GM10248 (cell line): Measurements from ENCODE around the gene DPH5.
"Not testable (repeated sequence)": the region's sequence is repeated elsewhere in the genome, so short reads cannot be mapped to it uniquely, and the experiment has no call there.

Source experiments
- CTCF ChIA-PET: fragments of 300-600 bp; sonication (Branson Sonifier 250); formaldehyde crosslinking; extraction: SDS; loops from one replicate; lab custom pipeline; 2021; ENCODE audit warnings: antibody characterized with exemption; lab: Yijun Ruan, JAX
- POLR2A ChIA-PET: fragments of 350-650 bp; sonication (Branson Sonifier 250); formaldehyde crosslinking; extraction: SDS; loops from one replicate; lab custom pipeline; 2020; ENCODE audit warnings: antibody characterized with exemption; lab: Yijun Ruan, JAX
- DNase-seq: peaks from one replicate; pipeline ENCODE4 v3.0.0; 2012; ENCODE audit errors: extremely low spot score
- TF ChIP-seq, protein P1 (sequence below): IDR thresholded peaks from 2 replicates; pipeline ENCODE4 v1.5.1; 2012; ENCODE audit warnings: mild to moderate bottlenecking, low read depth; ENCODE audit errors: extremely low read depth, missing control alignments, control extremely low read depth

DPH5 gene, protein sequence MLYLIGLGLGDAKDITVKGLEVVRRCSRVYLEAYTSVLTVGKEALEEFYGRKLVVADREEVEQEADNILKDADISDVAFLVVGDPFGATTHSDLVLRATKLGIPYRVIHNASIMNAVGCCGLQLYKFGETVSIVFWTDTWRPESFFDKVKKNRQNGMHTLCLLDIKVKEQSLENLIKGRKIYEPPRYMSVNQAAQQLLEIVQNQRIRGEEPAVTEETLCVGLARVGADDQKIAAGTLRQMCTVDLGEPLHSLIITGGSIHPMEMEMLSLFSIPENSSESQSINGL

DNA sequence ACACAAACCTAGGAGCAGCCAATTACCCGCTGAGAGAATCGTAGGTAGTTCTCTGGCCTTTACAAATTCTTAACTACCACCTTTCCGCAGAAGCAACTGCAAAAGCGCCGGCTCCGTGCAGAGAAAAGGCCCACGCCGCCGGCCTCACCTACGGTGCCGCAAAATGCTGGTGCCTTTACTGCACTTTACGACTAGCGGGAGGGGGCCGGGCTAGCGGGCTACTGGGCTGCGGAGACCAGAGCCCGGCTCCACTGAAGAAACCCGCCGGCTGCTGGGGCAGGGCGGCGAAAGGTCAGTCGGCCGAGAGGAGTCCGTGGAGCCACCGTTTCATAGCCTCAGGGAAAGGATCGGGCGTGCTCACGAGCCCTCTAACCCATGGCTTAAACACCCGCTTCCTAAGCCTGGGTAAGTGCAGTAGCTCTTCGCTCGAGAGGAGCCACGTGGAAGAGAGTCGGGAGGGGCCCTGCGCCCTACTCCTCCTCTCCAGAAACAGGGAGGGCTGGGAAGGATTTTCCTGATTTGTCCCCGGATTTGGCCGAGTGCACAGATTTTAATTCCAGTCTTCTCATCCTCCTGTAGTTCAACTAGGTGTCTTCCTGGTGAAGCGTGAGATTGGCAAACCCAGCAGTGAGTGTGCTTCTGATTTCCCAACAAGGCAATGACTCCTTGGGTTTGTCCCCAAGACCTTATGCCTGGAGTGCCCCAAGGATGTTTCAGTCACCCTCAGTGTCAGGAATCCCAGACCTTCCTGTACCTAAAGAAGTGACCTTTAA is at the start of gene DPH5:
Gene DPH5, minus strand, starts transcription at position 128 of the 773 bp plus-strand sequence. CDS start 341 bp downstream, outside the sequence.
- POLR2A ChIA-PET = interaction anchor here (0.6 kb wide), 1 partner anchor 209 kb away, joined by 5 read pairs; no protein-coding TSS in a partner anchor
- DNase-seq = peak; percentile 84
- CTCF ChIA-PET = interaction anchor here (1.1 to 3.6 kb wide), 4 partner anchors 12 to 212 kb away, joined by 3 to 10 read pairs (median 4); no protein-coding TSS in a partner anchor

DNA sequence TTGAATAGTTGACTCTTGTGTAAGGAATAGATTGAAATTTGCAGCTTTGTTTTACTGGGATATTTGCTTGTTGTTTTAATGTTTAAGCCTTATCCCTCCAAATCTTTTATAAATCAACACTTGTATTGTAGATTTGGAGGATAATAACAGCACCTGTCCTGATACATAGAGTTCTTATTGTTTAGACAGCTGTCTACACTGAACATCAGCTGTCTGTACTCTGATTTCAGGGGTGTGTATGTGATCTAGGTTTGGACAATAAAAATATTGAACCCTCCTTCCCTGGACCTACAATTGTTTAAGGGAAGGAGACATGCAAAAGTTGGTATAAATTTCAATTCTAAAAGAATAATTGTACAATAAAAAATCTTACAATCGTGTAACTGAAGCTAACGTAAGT is 48.3 kb upstream of the DPH5 start:
- TF ChIP-seq, protein P1, sequence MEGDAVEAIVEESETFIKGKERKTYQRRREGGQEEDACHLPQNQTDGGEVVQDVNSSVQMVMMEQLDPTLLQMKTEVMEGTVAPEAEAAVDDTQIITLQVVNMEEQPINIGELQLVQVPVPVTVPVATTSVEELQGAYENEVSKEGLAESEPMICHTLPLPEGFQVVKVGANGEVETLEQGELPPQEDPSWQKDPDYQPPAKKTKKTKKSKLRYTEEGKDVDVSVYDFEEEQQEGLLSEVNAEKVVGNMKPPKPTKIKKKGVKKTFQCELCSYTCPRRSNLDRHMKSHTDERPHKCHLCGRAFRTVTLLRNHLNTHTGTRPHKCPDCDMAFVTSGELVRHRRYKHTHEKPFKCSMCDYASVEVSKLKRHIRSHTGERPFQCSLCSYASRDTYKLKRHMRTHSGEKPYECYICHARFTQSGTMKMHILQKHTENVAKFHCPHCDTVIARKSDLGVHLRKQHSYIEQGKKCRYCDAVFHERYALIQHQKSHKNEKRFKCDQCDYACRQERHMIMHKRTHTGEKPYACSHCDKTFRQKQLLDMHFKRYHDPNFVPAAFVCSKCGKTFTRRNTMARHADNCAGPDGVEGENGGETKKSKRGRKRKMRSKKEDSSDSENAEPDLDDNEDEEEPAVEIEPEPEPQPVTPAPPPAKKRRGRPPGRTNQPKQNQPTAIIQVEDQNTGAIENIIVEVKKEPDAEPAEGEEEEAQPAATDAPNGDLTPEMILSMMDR = no peak
- CTCF ChIA-PET = interaction anchor here (1.0 to 1.6 kb wide), 6 partner anchors 9 to 215 kb away, joined by 3 to 5 read pairs (median 3); no protein-coding TSS in a partner anchor
- POLR2A ChIA-PET = no interaction called here
- DNase-seq = no peak

More for the DNA sequence above, at the start of gene DPH5:
- TF ChIP-seq, protein P1 = no peak

GRCh38 chr1:101071470-101071891 is 45.9 kb upstream of the DPH5 start:
- CTCF ChIA-PET = interaction anchor here (0.9 to 1.1 kb wide), 2 partner anchors 8 to 67 kb away, joined by 3 to 4 read pairs; no protein-coding TSS in a partner anchor
- no peak for DNase-seq
- POLR2A ChIA-PET = no interaction called here
- TF ChIP-seq, protein P1 = no peak

- DNase-seq = no peak
- TF ChIP-seq, protein P1 = no peak
- CTCF ChIA-PET = no interaction called here
- POLR2A ChIA-PET = no interaction called here
These were observed 43.6 kb upstream of the DPH5 start for GRCh38 chr1:101069158-101069557.

DNA sequence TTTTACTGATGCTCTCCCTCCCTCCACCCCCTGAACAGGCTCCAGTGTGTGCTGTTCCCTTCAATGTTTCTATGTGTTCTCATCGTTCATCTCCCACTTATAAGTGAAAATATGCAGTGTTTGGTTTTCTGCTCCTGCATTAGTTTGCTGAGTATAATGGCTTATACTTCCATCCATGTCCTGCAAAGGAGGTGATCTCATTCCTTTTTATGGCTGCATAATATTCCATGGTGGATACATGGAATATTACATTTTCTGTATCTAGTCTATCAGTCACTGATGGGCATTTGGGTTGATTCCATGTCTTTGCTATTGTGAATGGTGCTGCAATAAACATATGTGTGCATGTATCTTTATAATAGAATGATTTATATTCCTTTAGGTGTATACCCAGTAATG is 41.4 kb upstream of the DPH5 start:
- POLR2A ChIA-PET, CTCF ChIA-PET: not testable (repeated sequence)

DNA sequence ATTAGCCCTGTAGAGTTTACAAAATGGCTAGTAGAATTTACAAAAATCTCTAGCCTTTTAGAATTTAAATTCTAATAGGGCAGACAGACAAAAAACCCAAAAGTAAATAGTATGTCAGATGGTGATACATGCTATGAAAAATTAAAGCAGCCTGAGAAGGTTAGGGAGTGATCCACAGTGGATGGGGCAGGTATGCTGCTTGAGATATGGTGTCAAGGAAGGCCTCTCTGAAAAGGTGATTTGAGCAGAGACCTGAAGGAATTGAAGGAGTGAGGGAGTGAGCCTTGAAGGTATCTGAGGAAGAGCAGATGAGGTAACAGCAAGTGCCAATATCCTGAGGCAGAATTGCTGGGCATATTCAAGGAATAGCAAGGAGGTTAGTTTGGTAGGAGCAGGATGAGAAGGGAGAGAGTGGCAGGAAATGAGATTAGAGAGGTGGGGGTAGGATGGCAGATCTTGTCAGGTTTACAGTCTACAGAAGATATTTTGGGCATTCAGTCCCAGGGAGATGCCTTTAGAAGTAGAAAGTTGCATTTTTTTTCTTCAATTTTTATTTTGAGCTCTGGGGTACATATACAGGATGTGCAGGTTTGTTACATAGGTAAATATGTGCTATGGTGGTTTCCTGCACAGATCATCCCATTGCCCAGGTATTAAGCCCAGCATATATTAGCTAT is 40.8 kb upstream of the DPH5 start:
- ChIA-PET CTCF (interaction anchor here (1.6 kb wide), 1 partner anchor 172 kb away, joined by 3 read pairs; no protein-coding TSS in a partner anchor), POLR2A (no interaction called here)
- DNase-seq = no peak
- TF ChIP-seq, protein P1 = no peak

More for the DNA sequence above, 41.4 kb upstream of the DPH5 start:
- DNase-seq = not testable (repeated sequence)
